Esophagus (tissue), 2 donors: Measurements from ENCODE around the gene ERN1. TPM values are rescaled to one million over a fixed set of nuclear protein-coding genes. Genes with fewer than 3 reads are reported as not detected.
"Not testable (repeated sequence)": the region's sequence is repeated elsewhere in the genome, so short reads cannot be mapped to it uniquely, and the experiment has no call there.

ENCODE experiments used
- H3K27ac ChIP-seq, 2 donors: one replicate each; pipeline ENCODE4 v1.5.1; 2013; ENCODE audit warnings: low read depth in 2 of 2, mild to moderate bottlenecking in 2 of 2, inconsistent platforms in 1 of 2, low read length in 1 of 2, moderate library complexity in 1 of 2
- H3K27me3 ChIP-seq, 2 donors: one replicate each; pipeline ENCODE4 v1.6.1; 2013; ENCODE audit warnings: low read length in 2 of 2, control low read depth in 1 of 2, mild to moderate bottlenecking in 1 of 2; ENCODE audit not compliant: insufficient read depth in 2 of 2, control insufficient read depth in 1 of 2
- H3K36me3 ChIP-seq, 2 donors: one replicate each; pipeline ENCODE4 v1.6.1; 2013; ENCODE audit warnings: low read length in 1 of 2; ENCODE audit not compliant: control insufficient read depth in 2 of 2, insufficient read depth in 2 of 2
- H3K4me1 ChIP-seq, 2 donors: one replicate each; pipeline ENCODE4 v1.6.1; 2013; ENCODE audit warnings: low read length in 1 of 2; ENCODE audit not compliant: control insufficient read depth in 2 of 2, insufficient read depth in 2 of 2
- H3K4me3 ChIP-seq, 2 donors: one replicate each; pipeline ENCODE4 v1.5.1; 2013; ENCODE audit warnings: low read length in 2 of 2, mild to moderate bottlenecking in 2 of 2, low read depth in 1 of 2, moderate library complexity in 1 of 2
- H3K9me3 ChIP-seq, 2 donors: one replicate each; pipeline ENCODE4 v1.6.1; 2013; ENCODE audit warnings: mild to moderate bottlenecking in 2 of 2, low read depth in 1 of 2, low read length in 1 of 2, moderate library complexity in 1 of 2; ENCODE audit not compliant: control insufficient read depth in 2 of 2, insufficient read depth in 1 of 2
- whole genome bisulfite sequencing, 2 donors: extraction: QIAGEN DNeasy Blood & Tissue Kit; methylation state at CpG; one replicate each; pipeline ENCODE4 v1.1.7; 2013; 5-methylcytosine and 5-hydroxymethylcytosine counted together
- polyA plus RNA-seq, 2 donors: library from polyadenylated mRNA; stranded (reverse); fragments of 200-250 nt; gene quantifications; one replicate each; pipeline ENCODE4 v1.2.3, GENCODE V29; 2013
- donor health status: healthy with polysubstance abuse.
- donor health status: Bipolar disorder and iron deficiency.

The ERN1 gene
- polyA plus RNA-seq: 1 to 10 TPM; 4.5 TPM

DNA sequence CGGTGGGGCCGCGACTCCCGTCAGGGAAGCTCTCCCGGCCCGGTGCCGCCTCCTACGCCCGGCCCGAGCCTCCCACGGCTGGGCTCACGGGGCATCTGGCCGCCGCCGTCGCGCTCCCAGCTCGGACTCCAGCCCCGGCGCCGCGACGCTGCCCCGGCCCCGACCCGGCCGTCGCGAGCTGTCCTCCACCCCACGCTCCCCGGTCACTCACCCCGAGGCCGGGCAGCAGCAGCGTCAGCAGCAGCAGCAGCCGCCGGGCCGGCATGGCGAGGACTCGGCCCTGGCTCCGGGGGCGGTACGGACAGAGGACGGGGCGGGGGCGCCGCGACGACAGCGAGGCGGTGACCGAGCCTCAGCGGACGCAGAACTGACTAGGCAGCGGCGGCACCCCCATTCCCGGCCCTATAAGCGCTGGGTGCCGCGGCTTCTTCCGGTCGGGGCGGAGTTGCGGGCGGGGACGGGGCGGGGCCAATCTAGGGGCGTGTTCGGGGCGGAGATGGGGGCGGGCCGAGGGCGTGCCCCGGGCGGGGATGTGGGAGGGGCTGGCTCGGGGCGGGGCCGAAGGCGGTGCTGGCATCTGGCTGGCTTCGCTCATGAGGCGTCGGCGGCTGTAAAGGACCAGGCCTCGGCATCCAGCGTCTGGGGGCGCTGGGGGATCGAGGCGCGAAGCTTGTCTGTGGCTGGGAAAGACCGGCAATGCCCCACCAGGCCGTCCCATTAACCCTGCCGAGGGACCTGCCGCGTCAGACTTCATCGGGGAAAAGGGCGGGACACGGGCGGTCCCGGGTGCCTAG is at the start of gene ERN1:
Gene ERN1 (minus strand): TSS at position 380 of the 794 bp plus-strand sequence. CDS start 115 bp downstream, at position 265.
- Histone ChIP-seq H3K4me3 (peak within 1 kb of the TSS; percentile 92 to 93), H3K36me3 (no peaks in the 10 kb centered on the region), H3K27ac (peak within 1 kb of the TSS; percentile 98 to 99), H3K4me1 (peaks cover 0 to 3% of the 10 kb centered on the region in 2 donors), H3K27me3 (no peaks in the 10 kb centered on the region), H3K9me3 (no peaks in the 10 kb centered on the region)
- WGBS, 2 donors: 1% methylated on average over 70 to 98 of the region's 98 CpGs

DNA sequence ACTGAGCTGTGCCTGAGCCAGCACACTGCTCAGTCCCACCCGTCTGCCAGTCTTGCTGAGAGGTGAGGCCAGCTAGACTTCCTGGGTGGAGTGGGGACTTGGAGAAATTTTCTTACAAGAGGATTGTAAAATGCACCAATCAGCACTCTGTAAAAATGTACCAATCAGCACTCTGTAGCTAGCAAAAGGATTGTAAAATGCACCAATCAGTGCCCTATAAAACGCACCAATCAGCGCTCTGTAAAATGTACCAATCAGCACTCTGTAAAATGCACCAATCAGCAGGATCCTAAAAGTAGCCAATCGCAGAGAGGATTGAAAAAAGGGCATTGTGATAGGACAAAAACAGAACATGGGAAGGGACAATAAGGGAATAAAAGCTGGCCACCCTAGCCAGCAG is 49.1 kb upstream of the ERN1 start:
- not testable (repeated sequence) for H3K4me1 ChIP-seq, H3K27ac ChIP-seq, H3K9me3 ChIP-seq, H3K36me3 ChIP-seq, H3K27me3 ChIP-seq, H3K4me3 ChIP-seq
- WGBS, 2 donors: 46 to 48% methylated on average over 4 of the region's 4 CpGs

DNA sequence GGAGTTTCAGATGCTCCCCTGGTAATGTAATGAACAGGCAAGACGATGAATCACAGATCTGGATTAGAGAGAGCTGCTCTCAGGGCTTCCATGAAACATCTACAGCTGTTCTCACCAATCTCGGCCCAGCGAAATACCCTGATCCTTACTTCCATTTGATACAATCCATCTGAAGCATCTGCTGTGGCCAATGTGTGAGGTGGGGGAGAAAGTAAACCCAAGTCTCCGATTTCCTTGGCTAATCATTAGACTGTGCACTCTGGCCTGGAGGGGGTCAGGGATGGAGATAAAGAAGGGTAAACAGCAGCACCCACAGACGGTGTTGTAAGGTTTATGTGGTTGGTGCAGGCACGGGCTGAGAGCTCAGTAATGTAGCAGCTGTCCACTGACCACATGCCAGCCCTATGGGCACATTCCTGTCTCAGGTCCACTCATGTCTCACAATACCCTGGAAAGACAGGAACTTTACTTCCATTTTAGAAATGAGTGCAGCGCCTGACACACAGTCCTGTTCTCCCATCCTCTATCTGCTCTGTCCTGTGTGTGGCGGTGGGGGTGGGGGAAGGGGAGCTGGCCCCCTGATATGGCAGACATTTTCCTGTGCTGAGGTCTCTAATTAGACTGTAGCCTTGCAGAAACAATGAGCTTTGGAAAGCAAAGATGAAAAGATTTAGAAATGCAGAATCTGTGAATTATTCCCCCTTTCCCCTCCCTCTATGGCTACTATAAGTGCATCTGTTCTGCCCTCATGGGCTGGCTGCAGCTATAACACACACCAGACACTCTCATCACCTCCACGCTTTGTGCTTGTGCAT is 48.3 kb upstream of the ERN1 start:
- Histone ChIP-seq H3K27me3 (no peaks in the 10 kb centered on the region), H3K36me3 (peaks cover 6 to 11% of the 10 kb centered on the region in 2 donors), H3K27ac (no peak overlapping the region), H3K9me3 (no peaks in the 10 kb centered on the region), H3K4me3 (no peak overlapping the region), H3K4me1 (no peaks in the 10 kb centered on the region)
- 73 to 78% methylated on average over 9 of the region's 9 CpGs for WGBS, 2 donors

DNA sequence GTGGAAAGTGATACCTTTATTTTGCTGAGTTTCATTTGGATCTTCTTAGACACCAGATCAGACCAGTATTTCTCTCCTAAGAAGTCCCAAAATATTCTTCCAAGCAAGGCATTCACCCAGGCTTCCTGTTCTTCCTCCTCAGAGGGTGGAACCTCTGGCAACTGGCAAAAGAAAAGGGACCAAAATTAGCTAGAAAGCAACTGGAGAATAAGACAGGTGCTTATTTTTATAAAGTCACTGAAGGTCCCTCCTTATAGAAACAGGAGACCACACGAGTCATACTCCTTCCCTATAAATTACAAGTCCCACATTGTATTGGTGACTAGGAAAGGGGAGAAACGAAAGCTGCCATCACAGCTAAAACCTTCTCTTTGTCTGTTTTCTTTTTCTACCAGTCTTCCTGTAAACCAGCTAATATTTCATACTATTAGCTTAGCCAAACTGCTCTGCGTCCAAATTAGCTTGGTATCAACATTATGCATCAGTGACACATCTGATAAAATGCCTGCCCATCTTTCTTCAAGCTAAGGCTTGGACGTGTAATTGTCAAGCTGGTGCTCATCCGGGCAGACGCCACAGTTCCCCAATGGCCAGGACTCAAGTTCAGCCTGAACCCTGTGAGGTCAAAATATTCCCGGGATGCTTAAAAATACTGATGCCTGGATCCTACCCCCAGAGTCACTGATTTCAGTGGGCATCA is 47.5 kb upstream of the ERN1 start:
- H3K9me3 ChIP-seq: no peaks in the 10 kb centered on the region
- no peak overlapping the region for H3K4me3 ChIP-seq
- peaks cover 6 to 11% of the 10 kb centered on the region in 2 donors for H3K36me3 ChIP-seq
- WGBS, 2 donors: 84 to 88% methylated on average over 7 of the region's 7 CpGs
- H3K4me1 ChIP-seq: no peaks in the 10 kb centered on the region
- no peaks in the 10 kb centered on the region for H3K27me3 ChIP-seq
- no peak overlapping the region for H3K27ac ChIP-seq

DNA sequence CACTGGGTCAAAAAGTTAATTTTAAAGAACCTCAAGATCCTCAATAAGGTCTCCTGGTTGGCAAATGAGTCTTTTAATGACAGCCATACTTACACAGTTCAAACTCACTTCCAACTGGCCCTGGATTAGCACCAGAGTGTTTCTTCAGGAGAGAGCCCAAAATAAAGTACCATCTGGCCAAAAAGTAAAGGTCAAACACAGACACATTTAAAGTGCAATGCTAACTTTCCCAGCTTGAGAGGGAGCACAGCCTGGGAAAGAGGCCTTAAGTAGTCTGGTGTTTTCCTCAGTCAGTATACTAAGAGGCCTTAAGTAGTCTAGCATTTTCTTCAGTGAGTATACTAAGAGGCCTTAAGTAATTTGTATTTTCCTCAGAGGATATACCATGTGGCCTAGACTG is 46.6 kb upstream of the ERN1 start:
- peaks cover 0 to 1% of the 10 kb centered on the region in 2 donors for H3K9me3 ChIP-seq
- H3K27me3 ChIP-seq: no peaks in the 10 kb centered on the region
- no peaks in the 10 kb centered on the region for H3K4me1 ChIP-seq
- peaks cover 6 to 11% of the 10 kb centered on the region in 2 donors for H3K36me3 ChIP-seq
- H3K27ac ChIP-seq: no peak overlapping the region
- no peak overlapping the region for H3K4me3 ChIP-seq

DNA sequence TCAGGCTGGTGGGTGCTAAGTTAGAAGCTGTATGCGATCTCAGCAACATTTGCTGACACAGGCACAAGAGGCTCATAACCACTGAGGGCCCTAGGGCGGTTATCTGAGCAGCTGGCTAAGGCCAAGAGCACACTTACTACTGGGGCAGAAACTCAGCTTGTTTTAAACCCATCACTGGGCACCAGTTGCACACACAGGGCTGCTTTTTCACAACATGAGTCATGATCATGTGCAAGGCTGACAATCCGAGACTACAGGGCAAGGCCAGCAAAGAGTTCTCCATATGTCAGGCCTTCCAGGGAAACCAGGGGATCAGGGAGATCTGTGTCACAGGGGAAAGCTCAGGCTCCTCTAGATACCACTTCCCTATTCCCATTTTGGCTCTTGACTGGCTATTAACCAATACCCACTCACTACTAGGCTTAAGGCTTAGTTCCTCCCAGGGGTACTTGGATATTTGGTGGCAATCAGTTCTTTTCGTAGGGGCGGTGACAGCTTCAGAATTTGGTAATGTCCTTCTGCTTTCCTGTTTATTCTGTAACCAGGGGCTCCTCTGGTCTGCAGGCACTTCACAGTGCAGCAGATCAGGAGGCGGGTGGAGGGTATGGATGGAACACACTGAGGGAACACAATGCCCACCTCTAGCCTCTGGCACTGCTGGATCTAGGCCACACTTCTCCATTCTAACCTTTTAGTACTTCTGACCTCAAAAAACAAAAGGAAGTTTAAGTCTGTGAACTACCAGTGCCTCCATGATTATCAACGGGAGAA is 44.9 kb upstream of the ERN1 start:
- Histone ChIP-seq H3K27me3 (no peaks in the 10 kb centered on the region), H3K9me3 (peaks cover 0 to 1% of the 10 kb centered on the region in 2 donors), H3K4me1 (no peaks in the 10 kb centered on the region), H3K36me3 (peaks cover 5 to 11% of the 10 kb centered on the region in 2 donors), H3K27ac (no peak overlapping the region), H3K4me3 (no peak overlapping the region)
- WGBS, 2 donors: 89 to 90% methylated on average over 7 of the region's 7 CpGs

DNA sequence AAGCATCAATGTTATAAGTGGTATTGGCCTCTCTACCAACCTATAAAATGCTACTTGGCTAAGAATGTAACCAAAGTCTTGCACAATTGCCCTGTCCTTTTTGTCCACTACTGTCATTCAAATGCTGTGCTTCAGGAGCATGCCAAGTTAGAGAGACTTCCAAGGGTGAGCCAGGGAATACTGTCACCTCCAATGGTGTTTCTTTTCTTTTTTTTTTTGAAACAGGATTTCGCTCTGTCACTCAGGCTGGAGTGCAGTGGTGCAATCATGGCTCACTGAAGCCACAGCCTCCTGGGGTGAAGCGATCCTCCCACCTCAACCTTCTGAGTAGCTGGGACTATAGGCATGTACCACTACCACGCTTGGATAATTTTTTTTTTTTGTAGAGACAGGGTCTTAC is 43.7 kb upstream of the ERN1 start:
- H3K4me1 ChIP-seq: no peaks in the 10 kb centered on the region
- no peak overlapping the region for H3K27ac ChIP-seq
- no peak overlapping the region for H3K4me3 ChIP-seq
- WGBS, 2 donors: 90 to 94% methylated on average over 3 of the region's 3 CpGs
- no peaks in the 10 kb centered on the region for H3K27me3 ChIP-seq
- H3K9me3 ChIP-seq: peaks cover 0 to 1% of the 10 kb centered on the region in 2 donors
- H3K36me3 ChIP-seq: peaks cover 4 to 9% of the 10 kb centered on the region in 2 donors

DNA sequence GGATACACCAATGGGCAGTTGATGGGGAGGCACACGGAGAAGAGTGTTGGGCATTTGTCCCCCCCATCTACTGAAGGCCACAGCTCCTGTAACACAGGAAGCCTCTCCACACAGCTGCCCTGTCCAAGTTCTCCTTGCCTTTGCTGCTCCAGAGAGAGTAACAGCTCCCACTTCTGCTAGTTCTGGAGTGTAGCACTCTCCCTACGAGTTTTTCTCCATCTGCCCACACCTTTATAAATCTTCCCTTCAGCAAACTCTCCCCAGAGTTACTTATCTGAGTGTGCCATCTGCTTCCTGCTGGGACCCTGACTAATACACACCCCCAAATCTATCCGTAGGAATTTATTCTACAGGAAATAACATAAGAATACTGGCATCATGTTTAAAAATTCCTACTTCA is 42.6 kb upstream of the ERN1 start:
- H3K27ac ChIP-seq: no peak overlapping the region
- H3K27me3 ChIP-seq: no peaks in the 10 kb centered on the region
- peaks cover 0 to 1% of the 10 kb centered on the region in 2 donors for H3K9me3 ChIP-seq
- H3K4me1 ChIP-seq: no peaks in the 10 kb centered on the region
- H3K4me3 ChIP-seq: no peak overlapping the region
- H3K36me3 ChIP-seq: peaks cover 4 to 9% of the 10 kb centered on the region in 2 donors
- 68 to 80% methylated on average over 3 of the region's 3 CpGs for WGBS, 2 donors

DNA sequence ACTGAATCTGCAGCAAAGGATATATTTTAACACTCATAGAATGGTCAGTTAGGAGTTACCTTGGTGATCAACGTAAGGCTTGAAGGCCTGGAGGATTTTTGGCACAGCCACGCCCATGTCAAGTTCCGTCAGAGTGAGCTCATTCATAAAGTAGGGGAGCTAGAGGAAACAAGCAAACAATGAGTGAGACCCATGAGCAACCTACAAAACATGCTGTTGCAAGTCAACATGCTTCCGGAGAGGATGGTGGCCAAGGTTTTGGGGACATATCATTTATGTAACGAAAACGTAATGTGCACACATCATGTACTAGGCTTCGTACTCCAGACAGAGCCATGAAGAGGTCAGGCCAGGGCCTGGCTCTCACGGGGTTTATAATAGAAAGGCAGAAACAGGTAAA is 41.1 kb upstream of the ERN1 start:
- Histone ChIP-seq H3K36me3 (peaks cover 4 to 8% of the 10 kb centered on the region in 2 donors), H3K27ac (peak overlapping the region in 1 of 2 donors; percentile 42), H3K27me3 (no peaks in the 10 kb centered on the region), H3K4me1 (peaks cover 0 to 1% of the 10 kb centered on the region in 2 donors), H3K9me3 (peaks cover 0 to 1% of the 10 kb centered on the region in 2 donors), H3K4me3 (no peak overlapping the region)
- WGBS, 2 donors: 70 to 84% methylated on average over 8 of the region's 8 CpGs
